GM19395 (cell line): ENCODE measurements around the gene ADAMTSL4.

Experiments
- ATAC-seq: cut with Tn5 transposase; IDR thresholded peaks from one replicate; pipeline ENCODE4 v1.9.1; 2021; ENCODE audit warnings: mild to moderate bottlenecking, moderate library complexity; ENCODE audit not compliant: unreplicated experiment

ADAMTSL4 gene

DNA sequence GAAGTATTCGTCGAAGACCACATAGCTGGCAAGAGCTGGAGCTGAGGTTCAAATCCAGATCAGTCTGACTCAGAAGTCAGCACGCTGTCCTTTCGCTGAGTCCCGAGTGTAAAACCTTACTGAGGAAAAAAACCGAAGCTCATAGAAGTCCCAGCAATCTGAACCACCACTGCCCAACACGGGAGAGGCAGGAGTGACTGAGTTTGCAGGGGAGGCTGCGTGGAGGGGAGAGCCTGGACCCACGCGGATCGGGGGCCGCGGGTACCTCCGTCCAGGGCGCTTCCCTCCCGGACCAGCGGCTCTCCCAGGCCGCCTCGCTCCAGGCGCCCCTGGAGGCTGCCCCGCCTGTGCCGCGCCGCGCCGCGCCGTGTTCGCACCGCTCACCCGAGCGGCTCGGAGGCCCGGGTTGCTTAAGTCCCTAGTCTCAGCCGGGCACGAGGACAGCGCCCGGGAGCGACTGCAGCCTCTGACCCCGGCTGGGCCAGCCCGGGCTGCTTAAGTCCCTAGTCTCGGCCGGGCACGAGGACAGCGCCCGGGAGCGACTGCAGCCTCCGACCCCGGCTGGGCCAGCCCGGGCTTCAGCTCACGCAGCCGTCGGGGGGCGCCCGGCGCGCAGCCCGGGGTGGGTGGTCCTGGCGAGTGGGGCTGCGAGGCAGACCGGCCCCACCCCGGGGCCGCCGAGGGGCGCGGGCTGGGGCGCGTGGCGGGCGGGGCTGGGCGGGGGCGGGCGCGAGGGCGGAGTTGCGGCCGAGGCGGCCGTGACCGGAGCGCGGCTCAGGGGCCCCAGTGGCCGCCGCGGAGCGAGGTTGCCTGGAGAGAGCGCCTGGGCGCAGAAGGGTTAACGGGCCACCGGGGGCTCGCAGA, at the start of gene ADAMTSL4:
Gene ADAMTSL4 (plus strand): TSS at position 777 of the 864 bp plus-strand sequence. CDS start 2,881 bp downstream, outside the sequence.
- ATAC-seq = no peak

GRCh38 chr1:150505431-150505830, 43.8 kb upstream of the ADAMTSL4 start:
- ATAC-seq = no peak

GRCh38 chr1:150507912-150508864, 41.0 kb upstream of the ADAMTSL4 start, which contains the start of gene ECM1:
ECM1 (plus strand) TSS chr1:150508109; CDS start chr1:150508210, 101 bp downstream.
- ATAC-seq = no peak

- no peak for ATAC-seq
These were observed 40.2 kb upstream of the ADAMTSL4 start for GRCh38 chr1:150508982-150509381.

- no peak for ATAC-seq
These were observed 37.7 kb upstream of the ADAMTSL4 start for GRCh38 chr1:150511551-150511950.

GRCh38 chr1:150511985-150512660, 37.1 kb upstream of the ADAMTSL4 start:
- no peak for ATAC-seq

- ATAC-seq = no peak
These were observed 36.4 kb upstream of the ADAMTSL4 start for GRCh38 chr1:150512846-150513245.

DNA sequence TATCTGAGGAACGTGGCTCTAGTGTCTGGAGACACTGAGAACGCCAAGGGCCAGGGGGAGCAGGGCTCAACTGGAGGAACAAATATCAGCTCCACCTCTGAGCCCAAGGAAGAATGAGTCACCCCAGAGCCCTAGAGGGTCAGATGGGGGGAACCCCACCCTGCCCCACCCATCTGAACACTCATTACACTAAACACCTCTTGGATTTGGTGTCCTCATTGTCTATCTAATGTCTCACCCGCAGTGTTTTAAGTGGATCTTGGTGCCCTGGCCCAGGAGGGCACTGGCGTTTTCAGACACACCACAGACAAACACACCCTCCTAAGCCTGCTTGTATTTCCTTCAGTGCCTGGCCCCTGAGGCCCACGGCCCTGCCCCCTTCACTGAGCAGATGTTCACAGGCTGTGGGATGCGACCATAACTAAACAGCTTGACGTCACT, 35.8 kb upstream of the ADAMTSL4 start:
- ATAC-seq = no peak

DNA sequence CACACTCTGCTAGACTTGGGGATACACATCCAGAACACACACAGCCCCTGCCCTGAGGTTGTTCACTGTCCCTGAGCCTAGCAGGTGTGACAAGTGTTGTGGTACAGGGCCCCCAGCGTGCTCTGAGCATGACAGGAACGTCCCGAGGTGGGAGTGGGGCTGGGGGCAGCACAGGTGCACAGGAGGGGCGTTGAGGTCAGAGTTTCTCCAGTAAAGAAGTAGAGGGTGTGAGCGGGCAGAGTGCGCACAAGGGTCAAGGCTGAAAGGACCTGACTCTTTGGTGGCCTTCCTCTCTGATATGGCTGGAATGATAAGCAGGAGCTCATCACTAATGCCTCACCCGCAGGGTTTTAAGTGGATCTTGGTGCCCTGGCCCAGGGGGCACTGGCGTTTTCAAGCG, 34.9 kb upstream of the ADAMTSL4 start:
- no peak for ATAC-seq

- ATAC-seq = no peak
These were observed 34.3 kb upstream of the ADAMTSL4 start for GRCh38 chr1:150514913-150515327.

- ATAC-seq = peak; percentile 96
These were observed 33.7 kb upstream of the ADAMTSL4 start, which contains the start of gene FALEC for GRCh38 chr1:150515328-150516049. FALEC (plus strand) TSS chr1:150515752.

DNA sequence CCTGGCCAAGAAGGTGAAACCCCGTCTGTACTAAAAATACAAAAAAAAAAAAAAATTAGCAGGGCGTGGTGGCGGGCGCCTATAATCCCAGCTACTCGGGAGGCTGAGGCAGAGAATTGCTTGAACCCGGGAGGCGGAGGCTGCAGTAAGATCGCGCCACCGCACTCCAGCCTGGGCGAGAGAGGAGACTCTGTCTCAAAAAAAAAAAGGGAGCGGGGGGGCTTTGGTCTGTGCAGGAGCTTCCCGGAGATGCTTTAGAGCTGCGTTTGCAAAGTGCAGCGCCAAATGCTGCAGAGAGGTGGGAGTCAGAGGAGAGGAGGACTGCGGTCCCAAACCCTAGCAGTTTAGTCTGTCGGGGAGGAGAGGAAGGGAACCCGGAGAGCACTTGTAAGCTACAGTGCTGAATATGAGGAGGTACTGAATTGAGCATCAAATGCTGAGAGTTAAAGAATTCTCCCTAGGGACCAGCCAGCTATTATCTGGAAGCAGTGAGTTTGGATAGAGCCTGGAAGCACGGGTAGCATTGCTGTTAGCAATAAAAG, 33.1 kb upstream of the ADAMTSL4 start:
- peak; percentile 4 for ATAC-seq

- ATAC-seq = no peak
These were observed 32.6 kb upstream of the ADAMTSL4 start for GRCh38 chr1:150516616-150517015.

GRCh38 chr1:150521196-150521968, 27.8 kb upstream of the ADAMTSL4 start:
- ATAC-seq = no peak

DNA sequence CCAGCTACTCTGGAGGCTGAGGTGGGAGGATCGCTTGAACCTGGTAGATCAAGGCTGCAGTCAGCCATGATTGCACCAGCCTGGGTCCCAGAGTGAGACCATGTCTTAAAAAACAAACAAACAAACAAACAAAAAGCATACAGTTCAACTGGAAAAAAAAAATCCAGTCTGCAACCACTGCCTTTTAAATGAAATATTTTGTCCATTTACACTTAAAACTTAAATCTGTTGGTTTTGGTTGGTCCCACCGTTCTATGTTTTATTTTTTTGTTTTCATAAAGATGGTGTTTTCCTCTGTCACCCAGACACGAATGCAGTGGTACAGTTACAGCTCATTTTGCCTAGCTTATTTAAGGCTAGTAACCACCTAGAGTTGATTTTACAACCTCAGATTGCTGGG, 23.9 kb upstream of the ADAMTSL4 start:
- ATAC-seq = no peak

GRCh38 chr1:150528196-150528595, 21.0 kb upstream of the ADAMTSL4 start:
- no peak for ATAC-seq

DNA sequence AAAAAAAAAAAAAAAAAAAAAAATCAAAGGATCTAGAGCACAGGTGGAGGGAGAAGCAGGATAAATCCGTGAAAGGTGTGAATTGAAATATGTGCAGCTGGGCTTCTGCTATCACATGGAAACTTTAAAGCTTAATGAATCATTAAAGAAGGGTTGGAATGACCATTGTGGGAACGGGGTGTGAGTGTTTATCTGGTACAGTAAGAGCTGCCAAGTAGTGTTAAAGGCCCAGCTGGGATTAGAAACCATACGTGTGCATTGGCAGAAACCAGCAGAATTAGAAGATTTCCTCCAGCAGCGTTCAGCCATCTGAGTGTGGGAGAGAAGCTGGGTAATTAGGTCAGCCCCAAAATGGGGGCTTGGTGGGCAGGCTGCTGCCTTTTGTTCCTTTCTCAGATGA, 20.2 kb upstream of the ADAMTSL4 start:
- no peak for ATAC-seq

DNA sequence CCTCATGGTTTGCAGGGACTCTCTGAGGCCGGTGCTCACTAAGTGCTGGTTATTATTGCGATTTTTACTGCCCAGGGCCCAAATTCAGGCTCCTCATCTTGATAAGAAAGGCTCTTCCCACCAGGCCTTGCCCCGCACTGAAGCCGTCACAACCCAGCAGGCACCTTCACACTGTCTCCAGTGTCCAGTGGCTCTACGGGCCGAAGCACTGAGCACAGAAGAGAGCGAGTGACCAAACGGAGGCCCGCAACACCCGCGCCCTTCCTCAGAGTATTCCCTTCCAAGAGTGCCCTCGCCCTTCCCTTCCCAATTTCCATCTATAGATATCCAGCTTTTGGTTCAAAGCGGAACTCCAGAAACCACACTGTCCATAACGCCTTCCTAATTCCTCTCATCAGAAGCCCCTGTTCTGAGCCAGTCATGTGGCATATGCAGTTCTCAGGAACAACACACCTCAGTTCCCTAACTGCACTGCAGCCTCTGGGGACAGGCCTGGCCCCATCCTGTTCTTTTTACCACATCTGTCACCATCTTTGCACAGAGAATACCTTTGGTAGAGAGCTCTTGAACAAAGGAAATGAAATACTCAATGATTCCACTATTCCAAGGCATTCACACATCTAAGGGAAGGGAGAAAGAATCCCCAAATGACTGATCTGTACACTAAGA, 18.6 kb upstream of the ADAMTSL4 start:
- no peak for ATAC-seq
